GM21619 (cell line): ENCODE measurements around the gene SMARCB1.

Experiments
- ATAC-seq: cut with Tn5 transposase; IDR thresholded peaks from one replicate; pipeline ENCODE4 v1.9.1; 2021; ENCODE audit not compliant: unreplicated experiment

SMARCB1 gene

DNA sequence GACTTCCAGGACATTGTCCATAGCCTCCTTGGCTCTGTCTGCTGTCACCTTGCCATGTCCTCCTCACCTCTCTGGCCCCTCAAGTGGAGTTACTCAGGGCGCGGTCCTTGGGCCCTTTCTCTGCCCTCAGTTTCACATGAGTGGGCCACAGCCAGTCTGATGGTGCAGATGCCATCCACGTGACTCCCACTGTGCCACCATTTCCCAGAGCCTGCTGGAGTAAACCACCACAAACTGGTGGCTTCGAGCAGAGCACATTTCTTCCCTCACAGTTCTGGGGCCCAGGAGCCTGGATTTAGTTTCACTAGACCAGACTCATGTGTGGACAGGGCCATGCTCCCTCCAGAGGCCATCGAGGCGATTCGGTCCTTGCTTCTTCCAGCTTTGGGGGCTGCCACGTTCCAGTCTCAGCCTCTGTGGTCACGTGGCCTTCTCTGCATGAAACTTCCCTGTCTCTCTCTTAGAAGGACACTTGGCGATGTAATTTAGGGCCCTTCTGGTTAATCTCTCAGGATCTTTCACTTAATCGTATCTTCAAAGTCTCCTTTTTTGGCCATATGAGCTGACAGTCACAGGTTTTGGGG, 14.6 kb downstream of the SMARCB1 start:
- no peak for ATAC-seq

DNA sequence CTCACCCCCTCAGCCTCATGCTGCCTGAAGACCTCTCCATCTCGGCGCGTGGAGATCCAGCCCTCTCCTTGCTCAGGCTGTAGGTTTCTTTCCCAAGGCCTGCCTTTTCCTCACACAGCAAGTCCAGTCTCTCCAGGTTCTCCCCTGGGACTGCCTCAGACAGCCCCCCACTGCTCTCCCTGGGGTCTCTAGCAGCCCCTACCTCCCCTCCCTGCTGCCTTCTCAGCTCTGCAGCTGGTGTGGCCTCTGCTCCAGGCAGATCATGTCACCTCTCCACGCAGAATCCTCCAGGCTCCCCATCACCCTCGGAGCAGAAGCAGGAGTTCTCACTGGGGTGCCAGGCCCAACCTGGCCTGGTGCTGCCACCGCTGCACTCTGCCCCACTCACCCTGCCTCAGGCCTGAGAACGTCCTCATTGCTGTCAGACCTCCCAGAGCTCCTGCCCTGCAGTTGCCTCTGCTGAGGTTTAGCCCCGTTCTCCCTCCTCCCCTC, 15.2 kb downstream of the SMARCB1 start:
- ATAC-seq, result no peak

DNA sequence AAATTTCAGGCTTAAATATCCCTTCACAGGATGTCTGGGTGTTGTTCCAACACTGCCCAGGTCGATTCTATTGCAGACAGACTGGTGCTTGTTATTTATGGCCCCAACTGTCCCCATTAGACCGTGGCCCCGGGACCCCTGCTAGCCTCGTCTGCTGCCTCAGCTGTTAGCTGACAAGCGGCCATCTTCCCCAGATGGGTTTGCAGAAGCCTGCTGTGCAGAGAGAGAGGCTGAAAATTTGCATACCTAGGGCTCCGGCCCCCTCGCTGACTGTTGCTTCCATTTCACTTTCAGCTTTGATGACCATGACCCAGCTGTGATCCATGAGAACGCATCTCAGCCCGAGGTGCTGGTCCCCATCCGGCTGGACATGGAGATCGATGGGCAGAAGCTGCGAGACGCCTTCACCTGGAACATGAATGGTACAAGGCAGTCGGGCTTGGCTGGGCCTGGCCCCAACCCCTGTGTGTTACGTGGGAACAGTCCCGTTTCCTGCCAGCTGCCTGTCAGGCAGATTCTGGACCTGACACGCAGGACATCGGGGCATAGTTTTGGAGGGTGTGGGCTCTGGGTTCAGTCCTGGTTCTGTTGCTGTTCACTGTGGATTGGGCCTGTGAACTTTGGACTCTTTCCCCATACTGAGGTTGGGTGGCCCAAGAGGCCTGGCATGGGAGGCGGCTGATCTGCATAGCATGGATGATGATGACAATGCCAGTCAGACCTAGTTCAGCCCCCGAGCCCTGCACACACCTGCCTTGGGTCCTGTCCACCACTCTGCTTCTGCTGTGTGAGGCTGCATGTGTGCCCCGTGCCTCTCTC, 16.4 kb downstream of the SMARCB1 start:
- no peak for ATAC-seq

DNA sequence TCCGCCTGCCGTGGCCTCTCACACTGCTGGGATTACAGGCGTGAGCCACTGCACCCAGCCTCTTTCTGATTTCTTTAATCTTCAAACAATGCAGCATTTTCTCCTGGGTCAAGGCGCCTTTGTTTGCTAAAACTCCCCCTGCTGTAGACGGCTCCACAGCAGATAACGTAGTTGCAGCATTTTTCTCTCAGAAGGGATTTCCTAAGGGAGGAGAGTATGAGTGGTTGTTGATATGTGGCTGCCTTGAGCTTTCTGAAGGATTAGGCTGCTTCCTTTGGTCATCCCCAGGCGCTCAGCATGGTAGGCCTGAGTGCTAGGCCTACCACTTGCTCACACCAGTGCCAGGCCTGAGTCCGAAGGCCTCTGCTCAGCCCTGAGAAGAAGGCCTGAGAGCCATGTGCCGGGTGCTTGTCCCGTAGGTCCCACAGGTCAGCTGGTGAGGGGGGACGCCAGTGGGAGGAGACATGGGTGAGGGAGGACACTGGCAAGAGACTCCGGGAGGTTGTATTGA, 18.1 kb downstream of the SMARCB1 start:
- ATAC-seq, result no peak

DNA sequence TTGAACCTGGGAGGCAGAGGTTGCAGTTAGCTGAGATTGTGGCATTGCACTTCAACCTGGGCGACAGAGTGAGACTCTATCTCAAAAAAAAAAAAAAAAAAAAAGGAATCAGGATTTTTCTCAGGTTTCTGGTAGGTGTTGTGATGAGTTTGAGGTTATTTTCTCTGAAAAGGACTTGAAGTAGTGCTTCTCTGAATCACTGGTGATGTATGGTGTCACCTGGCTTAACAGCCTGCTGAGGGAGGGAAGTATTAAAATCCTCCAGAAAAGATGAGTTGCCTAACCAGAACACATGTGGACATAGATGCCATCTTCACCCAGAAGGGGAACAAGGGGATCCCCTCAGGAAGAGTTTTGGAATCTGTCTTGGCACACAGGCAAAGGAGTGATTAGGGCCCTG, 20.1 kb downstream of the SMARCB1 start:
- ATAC-seq, result no peak

DNA sequence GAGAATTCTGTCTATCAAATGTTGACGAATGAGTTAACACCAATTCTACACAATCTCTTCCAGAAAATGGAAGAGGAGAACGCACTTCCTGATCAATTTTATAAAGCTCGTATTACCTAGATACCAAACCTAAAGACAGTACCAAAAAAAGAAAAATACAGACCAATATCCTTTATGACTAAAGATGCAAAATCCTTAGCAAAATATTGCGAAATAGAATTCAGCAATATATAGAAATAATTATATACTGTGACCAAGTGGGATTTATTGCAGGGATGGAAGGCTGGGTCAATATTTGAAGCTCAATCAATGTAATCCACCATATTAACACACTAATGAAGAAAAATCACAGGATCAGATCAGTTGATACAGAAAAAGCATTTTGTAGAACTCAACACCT, 25.6 kb downstream of the SMARCB1 start:
- ATAC-seq, result no peak

DNA sequence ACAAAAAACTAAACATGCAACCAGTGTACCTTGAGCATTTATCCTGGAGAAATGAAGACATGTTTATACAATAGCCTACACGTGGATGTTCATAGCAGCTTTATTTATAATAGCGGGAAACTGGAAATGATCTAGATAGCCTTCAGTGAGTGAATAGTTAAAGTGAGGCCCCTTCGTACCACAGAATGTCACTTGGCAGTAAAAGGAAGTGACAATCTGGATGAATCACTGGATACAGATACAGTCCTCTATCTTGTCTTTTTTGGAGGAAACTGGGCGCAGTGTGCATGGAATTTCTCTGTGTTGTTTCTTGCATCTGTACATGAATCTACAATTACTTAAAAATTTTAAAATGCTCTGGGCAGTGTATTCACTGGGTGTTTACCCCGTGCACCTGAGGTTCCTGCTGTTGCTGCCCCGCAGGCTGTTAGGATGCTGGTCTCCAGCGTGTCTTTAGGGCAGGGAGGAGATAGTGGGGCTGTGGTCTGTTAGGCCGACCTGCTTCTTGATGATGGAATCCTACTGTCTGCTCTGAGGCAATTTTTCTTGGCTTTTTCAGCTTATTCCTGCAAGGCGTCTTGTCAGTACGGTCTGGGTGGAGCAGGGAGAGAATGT, 28.9 kb downstream of the SMARCB1 start:
- no peak for ATAC-seq

DNA sequence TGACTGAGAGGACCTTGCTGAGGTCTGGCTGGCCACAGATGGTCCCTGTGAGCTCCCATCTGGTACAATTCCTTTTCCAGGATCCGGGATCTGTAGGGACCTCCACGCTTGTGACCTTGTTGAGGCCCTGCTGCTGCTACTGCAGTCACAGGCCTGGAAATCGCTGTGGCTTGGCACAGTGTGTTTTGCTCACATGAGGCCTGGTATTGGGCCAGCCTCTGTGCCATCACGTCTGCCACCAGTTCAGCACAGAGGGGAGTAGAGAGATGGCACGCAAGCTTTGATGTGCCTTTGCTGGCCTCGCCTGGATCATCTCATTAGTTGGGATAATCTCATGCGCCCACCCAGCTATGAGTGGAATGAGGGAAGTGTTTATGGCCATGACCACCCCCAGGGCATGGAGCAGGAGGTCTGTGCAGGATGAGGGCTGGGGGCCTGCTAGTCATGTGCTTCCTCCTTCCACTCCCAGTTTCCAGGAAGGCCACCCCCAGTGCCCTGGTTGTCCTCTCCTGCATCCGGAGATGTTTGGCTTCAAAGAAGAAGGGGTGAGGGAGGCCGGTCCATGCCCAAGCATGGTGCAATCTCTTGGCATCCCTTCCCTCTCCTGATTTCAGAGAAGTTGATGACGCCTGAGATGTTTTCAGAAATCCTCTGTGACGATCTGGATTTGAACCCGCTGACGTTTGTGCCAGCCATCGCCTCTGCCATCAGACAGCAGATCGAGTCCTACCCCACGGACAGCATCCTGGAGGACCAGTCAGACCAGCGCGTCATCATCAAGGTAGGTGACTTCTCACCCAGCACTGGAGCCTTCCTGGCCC, 29.6 kb downstream of the SMARCB1 start:
- ATAC-seq, result no peak

DNA sequence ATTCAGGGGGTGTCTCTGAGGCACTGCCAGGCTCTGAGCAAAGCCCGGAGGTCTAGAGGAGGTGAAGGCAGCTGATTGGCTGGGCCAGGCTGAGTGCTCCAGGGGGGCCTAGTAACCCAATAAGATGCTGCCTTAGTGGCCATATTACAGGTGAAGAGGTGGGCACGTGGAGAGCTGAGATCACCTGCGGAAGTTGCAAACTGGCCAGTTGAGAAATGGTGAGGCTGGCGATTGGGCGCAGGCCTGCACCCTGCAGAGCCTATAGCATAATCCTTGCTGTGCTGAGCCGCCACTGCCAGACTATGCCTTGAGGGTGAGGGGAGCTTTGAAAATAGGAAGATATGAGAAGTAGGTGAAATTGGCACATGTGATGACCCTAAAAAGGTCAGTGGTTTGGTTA, 30.4 kb downstream of the SMARCB1 start:
- no peak for ATAC-seq

DNA sequence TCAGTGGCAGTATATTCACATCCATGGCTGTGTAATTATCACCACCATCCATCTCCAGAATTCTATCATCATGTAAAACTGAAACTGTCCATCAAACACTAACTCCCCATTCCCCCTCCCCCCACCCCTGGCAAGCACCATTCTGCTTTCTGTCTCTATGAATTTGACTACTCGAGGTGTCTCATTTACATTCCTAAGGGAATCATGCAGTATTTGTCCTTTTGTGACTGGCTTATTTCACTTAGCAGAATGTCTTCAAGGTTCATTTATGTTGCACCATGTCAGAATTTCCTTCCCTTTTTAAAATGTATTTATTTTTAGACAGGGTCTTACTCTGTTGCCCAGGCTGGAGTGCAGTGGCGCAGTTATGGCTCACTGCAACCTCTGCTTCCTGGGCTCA, 31.8 kb downstream of the SMARCB1 start:
- ATAC-seq, result no peak

DNA sequence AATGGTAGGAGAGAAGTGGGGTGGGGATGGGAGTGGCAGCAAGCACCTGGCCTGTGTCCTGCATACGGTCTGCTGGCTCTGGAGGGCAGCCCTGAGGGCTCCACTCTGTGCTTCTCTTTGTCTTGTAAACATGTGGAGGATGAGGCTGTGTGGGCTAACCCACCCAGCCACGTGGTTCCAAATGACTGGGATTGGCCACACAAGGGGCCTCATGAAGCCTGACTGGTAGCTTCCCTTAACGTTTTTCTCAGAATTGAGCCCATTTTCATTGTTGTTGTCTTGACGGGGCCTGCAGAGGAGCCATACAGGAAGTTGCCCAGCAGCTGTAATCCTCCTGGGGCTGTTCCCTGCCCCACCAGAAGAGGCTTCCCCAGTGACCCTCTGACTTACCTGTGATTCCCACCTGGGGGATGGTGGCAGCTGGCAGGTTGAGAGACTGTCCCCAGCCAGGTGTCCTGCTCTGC, 34.0 kb downstream of the SMARCB1 start:
- ATAC-seq, result no peak

DNA sequence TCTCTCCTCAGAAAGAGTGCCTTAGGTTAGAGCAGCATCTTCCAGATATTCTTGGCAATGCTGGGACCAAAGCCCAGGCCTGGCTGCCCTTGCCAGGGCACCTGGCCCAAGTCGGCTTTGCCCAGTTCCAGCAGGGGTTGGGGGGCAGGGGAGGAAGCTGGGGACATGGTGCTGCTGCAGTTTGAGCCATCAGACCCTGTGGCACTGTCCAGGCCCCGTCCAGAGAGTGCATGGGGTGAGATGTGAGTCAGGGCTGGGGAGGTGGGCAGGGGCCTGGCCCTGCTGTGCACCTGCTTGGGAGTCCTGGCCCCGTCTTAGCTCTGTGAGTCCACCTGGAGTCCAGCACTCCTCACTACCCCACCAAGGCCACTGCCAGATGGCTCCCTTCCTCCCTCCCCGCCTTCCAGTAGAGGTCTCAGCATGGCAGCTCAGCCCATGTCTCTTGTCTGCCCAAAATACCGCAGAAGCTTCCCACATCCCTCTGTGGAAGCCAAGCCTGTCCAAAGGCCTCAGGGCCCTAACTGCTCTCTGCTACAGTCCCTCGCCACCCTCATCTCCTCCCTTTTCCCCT, 35.4 kb downstream of the SMARCB1 start:
- no peak for ATAC-seq

DNA sequence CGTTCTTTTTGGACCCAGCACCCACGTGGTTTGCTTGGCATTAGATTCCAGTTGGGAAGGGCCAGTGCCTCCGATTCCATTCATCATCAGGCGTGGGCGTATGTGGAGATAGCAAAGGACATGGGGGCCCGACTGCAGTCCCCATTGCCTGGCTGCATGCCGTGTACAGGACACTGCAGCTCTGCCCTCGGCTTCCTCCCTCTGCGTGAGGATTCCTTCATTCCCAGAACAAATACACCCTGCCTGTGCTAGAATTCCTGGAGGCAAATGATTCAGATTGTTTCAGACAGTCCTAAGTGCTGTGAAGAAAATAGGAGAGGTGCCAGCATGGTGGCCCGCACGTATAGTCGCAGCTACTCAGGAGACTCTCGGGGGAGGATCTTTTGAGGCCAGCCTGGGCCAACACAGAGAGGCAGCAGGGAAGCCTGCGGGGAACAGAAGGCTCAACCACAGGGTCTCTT, 36.6 kb downstream of the SMARCB1 start:
- ATAC-seq, result no peak

DNA sequence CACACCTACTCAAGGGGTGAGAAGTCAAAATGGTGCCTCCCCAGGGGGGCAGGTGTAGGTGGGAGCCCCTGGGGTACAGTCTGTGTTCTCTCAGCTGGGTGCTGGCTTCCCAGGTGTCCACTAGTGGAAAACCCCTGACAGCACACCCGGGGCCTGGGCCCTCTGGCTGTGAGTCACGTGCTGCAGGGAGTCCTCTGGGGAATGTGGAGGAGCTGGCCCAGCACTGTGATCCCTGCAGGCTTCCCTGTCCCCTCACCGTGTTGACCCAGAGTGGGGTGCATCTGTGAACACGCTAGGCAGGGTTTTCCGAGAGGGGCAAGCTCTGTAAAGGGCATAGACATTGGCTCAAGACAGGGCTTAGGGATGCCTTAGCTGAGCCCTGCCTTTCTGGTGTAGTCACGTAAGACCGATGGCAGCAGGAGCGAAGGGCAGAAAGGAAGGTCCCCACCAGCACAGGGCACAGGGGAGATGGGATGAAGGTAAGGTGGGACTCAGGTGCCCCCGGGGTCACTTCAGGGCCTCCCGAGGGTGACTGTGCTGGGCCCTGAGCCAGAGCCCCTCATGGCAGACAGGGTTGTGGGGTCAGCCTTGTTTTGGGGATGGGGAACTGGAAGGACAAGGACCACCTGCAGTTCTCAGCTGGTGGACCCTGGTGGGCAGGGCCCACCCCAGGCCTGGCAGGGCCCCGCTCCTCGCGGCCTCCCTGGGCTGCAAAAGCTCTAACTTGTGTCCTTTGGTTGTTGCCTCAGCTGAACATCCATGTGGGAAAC, 37.9 kb downstream of the SMARCB1 start:
- ATAC-seq, result no peak

DNA sequence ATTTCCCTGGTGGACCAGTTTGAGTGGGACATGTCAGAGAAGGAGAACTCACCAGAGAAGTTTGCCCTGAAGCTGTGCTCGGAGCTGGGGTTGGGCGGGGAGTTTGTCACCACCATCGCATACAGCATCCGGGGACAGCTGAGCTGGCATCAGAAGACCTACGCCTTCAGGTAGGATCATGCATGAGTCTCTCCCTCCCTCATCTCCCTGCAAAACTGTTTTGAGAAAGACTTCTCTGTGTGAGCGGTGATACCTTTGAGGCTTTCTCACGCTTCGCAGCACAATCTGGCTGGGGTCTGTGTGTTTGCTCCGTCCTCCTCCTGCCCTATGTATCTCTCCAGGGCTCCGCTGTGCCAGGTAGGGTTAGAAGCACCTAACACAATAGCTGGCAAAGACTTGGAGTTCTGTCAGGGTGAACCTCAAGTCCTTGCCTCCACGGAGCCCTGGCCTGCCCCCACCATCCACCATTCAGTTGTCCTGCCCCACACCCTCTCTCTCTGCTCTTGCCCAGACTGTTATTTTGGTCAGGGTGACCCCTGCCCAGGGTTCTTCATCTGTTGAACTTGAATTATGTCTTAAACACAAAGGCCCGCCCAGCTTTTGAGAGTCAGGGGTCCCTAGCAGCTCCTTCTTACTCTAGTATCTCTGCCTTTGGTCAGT, 38.6 kb downstream of the SMARCB1 start:
- no peak for ATAC-seq

DNA sequence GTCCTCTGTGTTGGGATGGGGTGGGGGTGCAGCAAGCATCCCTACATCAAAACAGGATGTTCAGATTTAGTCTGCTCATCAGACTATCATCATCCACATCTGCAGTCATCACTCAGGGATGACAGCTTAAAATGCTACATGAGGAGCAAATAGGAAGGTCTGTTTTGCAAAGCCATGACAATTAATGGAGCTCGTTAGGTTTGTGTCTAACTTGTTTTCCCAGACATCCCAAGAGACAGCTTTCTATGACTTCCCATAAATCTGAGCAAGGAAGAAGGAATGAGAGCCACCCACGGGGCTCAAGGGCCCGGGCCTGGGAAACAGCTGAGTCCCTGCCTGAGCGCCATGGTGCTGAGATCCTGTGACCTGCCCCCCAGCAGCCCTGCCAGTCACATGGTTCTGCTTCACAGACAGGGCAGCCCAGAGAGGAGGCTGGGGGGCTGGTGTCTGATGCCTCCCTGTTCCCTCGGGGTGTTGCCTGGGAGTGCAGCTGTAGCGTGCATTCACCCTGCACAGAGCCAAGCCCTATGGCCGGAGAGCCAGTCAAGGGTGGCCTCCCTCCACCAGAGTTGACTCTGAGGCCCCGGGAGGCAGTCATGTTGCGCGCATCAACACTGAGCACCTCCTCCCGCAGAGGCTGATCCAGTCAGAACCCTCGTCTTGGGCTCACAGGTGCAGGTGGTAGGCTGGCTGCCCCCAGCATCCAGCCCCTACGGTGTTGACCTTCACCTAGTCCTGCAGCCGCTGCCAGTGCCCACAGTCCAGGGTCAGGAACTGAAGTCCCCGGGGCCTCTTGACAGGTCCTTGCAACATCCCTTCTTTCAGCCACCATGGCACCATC, 40.0 kb downstream of the SMARCB1 start:
- ATAC-seq, result no peak

DNA sequence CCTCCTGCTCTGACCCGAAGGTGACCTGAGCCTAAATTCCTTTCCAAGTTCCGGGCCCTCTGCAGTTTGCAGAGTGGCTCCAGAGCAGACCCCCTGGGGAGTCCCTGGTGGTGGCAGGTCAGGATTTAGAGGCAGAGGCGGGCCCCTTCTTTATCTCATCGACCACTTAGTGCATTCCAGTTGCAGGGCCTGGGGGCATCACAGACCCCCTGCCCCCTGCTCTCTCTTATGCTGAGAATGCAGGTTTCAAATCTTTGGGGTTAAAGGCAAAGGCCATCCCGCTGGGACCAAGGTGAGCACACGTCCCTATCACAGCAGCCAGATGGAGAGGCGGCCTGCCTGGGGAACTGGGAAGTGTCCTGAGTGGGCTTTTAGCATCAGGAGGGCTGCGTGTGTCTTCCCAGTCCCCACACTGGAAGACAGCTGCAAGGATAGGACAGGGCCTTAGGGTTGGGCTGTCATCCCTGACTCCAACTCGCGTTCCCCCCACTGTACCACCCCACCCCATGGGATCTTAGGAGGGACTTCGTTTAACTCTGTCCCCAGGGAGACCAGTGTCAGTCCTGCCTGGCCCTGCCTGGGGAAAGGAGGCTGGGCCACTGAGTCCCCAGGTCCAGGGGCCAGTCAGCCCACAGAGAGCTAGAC, 40.7 kb downstream of the SMARCB1 start:
- no peak for ATAC-seq
